Muscle layer of colon (tissue), 2 donors: Measurements from ENCODE around the gene BPIFB1.

Experiments used
- H3K27ac ChIP-seq: one replicate; pipeline ENCODE4 v1.7.0; 2013; ENCODE audit warnings: low read depth, mild to moderate bottlenecking, low read length, moderate library complexity
- H3K27me3 ChIP-seq, 2 donors: one replicate each; pipeline ENCODE4 v1.7.0; 2013; ENCODE audit warnings: low read length in 2 of 2, mild to moderate bottlenecking in 2 of 2; ENCODE audit not compliant: insufficient read depth in 2 of 2, control insufficient read depth in 1 of 2
- H3K36me3 ChIP-seq: one replicate; pipeline ENCODE4 v1.7.0; 2013; ENCODE audit warnings: mild to moderate bottlenecking, low read length; ENCODE audit not compliant: insufficient read depth
- H3K4me1 ChIP-seq: one replicate; pipeline ENCODE4 v1.7.0; 2013; ENCODE audit warnings: mild to moderate bottlenecking, low read length; ENCODE audit not compliant: insufficient read depth
- H3K4me3 ChIP-seq, 2 donors: one replicate each; pipeline ENCODE4 v1.7.0; 2013; ENCODE audit warnings: low read length in 2 of 2, low read depth in 1 of 2, mild to moderate bottlenecking in 1 of 2, moderate library complexity in 1 of 2
- H3K9ac ChIP-seq: one replicate; pipeline ENCODE4 v1.7.0; 2013; ENCODE audit warnings: low read length
- H3K9me3 ChIP-seq: one replicate; pipeline ENCODE4 v1.7.0; 2013; ENCODE audit warnings: mild to moderate bottlenecking, low read length
- donor health status: abdominal sarcoma.
- donor health status: Adenocarcinoma of cecum.

Gene BPIFB1

DNA sequence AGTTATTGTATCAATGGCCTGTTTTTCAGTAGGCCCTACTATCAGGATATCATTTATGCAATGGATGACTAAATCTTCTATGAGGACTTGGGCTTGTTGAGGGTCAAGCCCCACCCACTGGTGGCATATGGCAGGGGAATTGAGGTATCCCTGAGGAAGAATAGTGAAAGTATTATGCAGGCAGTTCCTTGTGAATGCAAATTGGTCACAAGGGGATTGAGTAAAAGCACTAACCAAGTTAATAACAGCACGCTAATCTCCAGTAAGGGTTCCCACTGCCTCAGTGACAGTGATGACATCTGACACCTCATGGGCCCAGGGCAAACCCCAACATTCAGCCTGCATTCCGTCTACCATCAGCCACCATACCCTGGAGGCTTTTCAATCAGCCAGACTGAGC, 32.3 kb upstream of the BPIFB1 start:
- Histone ChIP-seq H3K27me3 (no peaks in the 10 kb centered on the region), H3K36me3 (no peaks in the 10 kb centered on the region), H3K9ac (no peak overlapping the region), H3K4me3 (no peak overlapping the region), H3K9me3 (no peaks in the 10 kb centered on the region), H3K27ac (no peak overlapping the region), H3K4me1 (no peaks in the 10 kb centered on the region)

DNA sequence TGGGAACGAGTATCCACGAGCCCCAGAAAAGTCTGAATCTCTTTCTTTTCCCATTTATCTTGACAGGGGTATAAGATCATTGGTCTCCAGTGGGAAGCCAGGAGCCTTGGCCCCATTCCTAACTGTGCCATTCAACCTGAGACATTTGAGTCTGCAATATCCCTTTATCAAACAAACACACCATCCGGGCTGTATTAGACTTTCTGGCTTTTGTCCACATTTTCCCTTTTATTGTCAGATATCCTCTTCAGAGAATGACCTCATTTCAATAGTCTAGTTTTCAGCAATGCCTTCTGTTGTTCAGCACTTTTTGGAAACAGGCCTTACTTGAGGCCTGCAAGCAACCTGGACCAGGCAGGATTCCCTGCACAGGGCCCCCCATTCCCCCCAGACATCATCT, 31.5 kb upstream of the BPIFB1 start:
- Histone ChIP-seq H3K4me3 (no peak overlapping the region), H3K4me1 (no peaks in the 10 kb centered on the region), H3K27ac (no peak overlapping the region), H3K27me3 (no peaks in the 10 kb centered on the region), H3K9ac (no peak overlapping the region), H3K9me3 (no peaks in the 10 kb centered on the region), H3K36me3 (no peaks in the 10 kb centered on the region)

DNA sequence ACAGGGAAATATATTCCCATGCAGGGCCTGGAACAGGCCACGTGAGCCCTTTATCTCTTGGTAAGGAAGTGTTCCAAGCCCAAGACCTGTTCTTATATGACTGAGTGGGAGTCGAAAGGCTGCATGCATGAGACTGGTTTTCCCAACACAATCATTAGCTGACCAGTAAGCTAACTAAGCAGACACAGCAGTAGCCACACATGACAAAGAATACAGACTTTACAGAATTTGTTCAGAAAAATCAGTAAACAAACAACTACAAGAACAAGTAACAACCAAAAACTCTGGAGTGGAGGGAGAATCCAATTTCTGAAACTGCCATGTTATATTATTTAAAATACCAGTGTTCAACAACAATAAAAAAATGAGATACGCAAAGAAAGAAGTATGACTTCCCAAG, 30.6 kb upstream of the BPIFB1 start:
- H3K36me3 ChIP-seq: no peaks in the 10 kb centered on the region
- H3K9ac ChIP-seq: no peak overlapping the region
- H3K4me1 ChIP-seq: no peaks in the 10 kb centered on the region

GRCh38 chr20:33255005-33255404, 28.0 kb upstream of the BPIFB1 start:
- no peak overlapping the region for H3K4me3 ChIP-seq
- no peaks in the 10 kb centered on the region for H3K9me3 ChIP-seq
- no peaks in the 10 kb centered on the region for H3K4me1 ChIP-seq
- H3K9ac ChIP-seq: no peak overlapping the region
- H3K27me3 ChIP-seq: no peaks in the 10 kb centered on the region
- no peak overlapping the region for H3K27ac ChIP-seq
- no peaks in the 10 kb centered on the region for H3K36me3 ChIP-seq

More for the DNA sequence above, 30.6 kb upstream of the BPIFB1 start:
- no peaks in the 10 kb centered on the region for H3K9me3 ChIP-seq
- H3K4me3 ChIP-seq: no peak overlapping the region
- no peaks in the 10 kb centered on the region for H3K27me3 ChIP-seq
- no peak overlapping the region for H3K27ac ChIP-seq

DNA sequence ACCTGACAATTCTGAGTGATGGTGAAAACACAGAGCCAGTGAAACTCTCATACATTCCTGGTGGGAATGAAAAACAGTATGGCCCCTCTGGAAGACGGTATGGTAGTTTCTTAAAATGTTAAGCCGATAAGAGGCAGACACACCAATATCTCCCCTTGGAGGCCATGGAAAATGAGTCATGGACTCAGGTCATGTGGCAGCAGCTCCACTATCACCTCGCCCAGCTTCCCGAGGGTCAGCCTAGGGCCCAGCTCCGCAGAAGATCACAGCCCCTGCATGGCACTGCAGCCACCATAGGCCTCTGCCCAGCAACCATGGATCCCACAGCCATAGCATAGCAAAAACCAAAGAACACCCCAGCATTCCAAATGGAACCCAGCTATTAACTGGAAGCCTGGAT, 25.8 kb upstream of the BPIFB1 start:
- Histone ChIP-seq H3K27ac (no peak overlapping the region), H3K4me3 (no peak overlapping the region), H3K4me1 (no peaks in the 10 kb centered on the region), H3K36me3 (no peaks in the 10 kb centered on the region), H3K9me3 (no peaks in the 10 kb centered on the region), H3K9ac (no peak overlapping the region), H3K27me3 (peaks cover 0 to 4% of the 10 kb centered on the region in 2 donors)

DNA sequence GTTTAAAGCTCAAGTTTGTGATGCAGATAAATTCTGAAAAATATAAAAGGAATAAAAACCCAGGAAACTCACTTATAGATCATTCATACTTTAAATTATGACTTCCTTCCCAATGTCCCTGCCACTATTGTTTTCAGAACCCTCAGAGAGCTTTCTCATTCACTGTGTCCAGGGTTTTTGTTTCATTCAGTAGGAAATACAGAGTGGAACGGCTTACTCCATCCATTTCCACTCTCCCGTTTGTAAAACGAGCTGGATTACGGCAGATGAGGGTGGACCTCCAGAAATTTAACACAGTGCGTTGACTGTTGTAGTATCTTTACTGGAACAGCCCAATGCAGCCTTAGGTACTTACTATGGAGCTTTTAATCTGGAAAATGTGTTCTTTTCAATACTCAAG, 23.6 kb upstream of the BPIFB1 start:
- Histone ChIP-seq H3K36me3 (no peaks in the 10 kb centered on the region), H3K4me1 (no peaks in the 10 kb centered on the region), H3K27ac (no peak overlapping the region), H3K9me3 (no peaks in the 10 kb centered on the region), H3K4me3 (no peak overlapping the region), H3K27me3 (peaks cover 0 to 4% of the 10 kb centered on the region in 2 donors), H3K9ac (no peak overlapping the region)

- no peaks in the 10 kb centered on the region for H3K36me3 ChIP-seq
- H3K4me1 ChIP-seq: no peaks in the 10 kb centered on the region
- H3K4me3 ChIP-seq: no peak overlapping the region
- no peak overlapping the region for H3K9ac ChIP-seq
- H3K9me3 ChIP-seq: no peaks in the 10 kb centered on the region
- peaks cover 0 to 4% of the 10 kb centered on the region in 2 donors for H3K27me3 ChIP-seq
- no peak overlapping the region for H3K27ac ChIP-seq
These were observed 21.5 kb upstream of the BPIFB1 start for GRCh38 chr20:33261465-33261864.

DNA sequence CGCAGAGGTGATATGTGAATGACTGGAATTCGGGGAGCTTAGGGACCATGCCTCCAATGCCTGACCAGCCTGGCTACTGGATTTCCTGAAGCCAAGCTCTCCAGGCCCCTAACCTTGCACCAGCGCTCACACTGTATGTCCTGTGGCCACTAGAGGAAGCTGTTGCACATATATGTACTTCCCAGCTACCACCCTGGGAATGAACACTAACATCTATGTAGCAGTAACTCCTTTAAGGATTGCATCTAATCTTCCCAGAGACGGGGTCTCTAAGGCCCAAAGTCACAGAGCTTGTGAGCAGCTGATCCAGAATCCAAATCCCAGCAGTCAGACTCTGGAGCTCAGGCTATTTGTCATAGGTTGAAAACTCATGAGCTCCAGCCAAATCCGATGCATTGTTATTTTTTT, 20.4 kb upstream of the BPIFB1 start:
- Histone ChIP-seq H3K27ac (no peak overlapping the region), H3K9me3 (no peaks in the 10 kb centered on the region), H3K27me3 (peaks cover 0 to 4% of the 10 kb centered on the region in 2 donors), H3K36me3 (no peaks in the 10 kb centered on the region), H3K9ac (no peak overlapping the region), H3K4me3 (no peak overlapping the region), H3K4me1 (no peaks in the 10 kb centered on the region)

DNA sequence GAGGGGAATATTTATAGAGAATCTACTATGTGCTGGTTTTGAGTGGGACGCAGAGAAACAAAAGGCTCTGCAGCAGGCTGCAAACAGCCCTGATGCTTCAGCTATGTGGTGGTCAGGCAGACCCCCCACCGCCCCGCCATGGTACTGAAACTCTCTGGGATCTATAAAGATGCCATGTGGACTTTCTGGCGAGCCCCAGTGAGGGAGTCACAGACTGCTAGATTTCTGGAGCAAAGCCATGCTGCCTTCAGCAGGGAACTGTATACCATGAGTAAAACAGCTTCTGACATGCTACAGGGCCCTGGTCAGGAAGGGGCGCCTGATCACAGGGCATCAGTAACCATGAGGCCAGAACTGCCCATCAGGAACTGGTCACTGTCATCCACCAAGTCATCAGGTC, 19.2 kb upstream of the BPIFB1 start:
- H3K27me3 ChIP-seq: peaks cover 0 to 4% of the 10 kb centered on the region in 2 donors
- no peaks in the 10 kb centered on the region for H3K4me1 ChIP-seq
- no peaks in the 10 kb centered on the region for H3K9me3 ChIP-seq
- H3K9ac ChIP-seq: no peak overlapping the region
- no peak overlapping the region for H3K27ac ChIP-seq
- no peak overlapping the region for H3K4me3 ChIP-seq
- no peaks in the 10 kb centered on the region for H3K36me3 ChIP-seq

GRCh38 chr20:33267701-33268100, 15.3 kb upstream of the BPIFB1 start:
- Histone ChIP-seq H3K27ac (no peak overlapping the region), H3K9ac (no peak overlapping the region), H3K27me3 (no peaks in the 10 kb centered on the region)

GRCh38 chr20:33272155-33272873, 10.7 kb upstream of the BPIFB1 start:
- Histone ChIP-seq H3K27ac (no peak overlapping the region), H3K36me3 (no peaks in the 10 kb centered on the region), H3K4me3 (no peak overlapping the region), H3K9me3 (no peaks in the 10 kb centered on the region), H3K4me1 (no peaks in the 10 kb centered on the region), H3K9ac (no peak overlapping the region), H3K27me3 (no peaks in the 10 kb centered on the region)

More at GRCh38 chr20:33267701-33268100, 15.3 kb upstream of the BPIFB1 start:
- H3K9me3 ChIP-seq: no peaks in the 10 kb centered on the region
- no peaks in the 10 kb centered on the region for H3K4me1 ChIP-seq
- H3K4me3 ChIP-seq: no peak overlapping the region
- H3K36me3 ChIP-seq: no peaks in the 10 kb centered on the region

DNA sequence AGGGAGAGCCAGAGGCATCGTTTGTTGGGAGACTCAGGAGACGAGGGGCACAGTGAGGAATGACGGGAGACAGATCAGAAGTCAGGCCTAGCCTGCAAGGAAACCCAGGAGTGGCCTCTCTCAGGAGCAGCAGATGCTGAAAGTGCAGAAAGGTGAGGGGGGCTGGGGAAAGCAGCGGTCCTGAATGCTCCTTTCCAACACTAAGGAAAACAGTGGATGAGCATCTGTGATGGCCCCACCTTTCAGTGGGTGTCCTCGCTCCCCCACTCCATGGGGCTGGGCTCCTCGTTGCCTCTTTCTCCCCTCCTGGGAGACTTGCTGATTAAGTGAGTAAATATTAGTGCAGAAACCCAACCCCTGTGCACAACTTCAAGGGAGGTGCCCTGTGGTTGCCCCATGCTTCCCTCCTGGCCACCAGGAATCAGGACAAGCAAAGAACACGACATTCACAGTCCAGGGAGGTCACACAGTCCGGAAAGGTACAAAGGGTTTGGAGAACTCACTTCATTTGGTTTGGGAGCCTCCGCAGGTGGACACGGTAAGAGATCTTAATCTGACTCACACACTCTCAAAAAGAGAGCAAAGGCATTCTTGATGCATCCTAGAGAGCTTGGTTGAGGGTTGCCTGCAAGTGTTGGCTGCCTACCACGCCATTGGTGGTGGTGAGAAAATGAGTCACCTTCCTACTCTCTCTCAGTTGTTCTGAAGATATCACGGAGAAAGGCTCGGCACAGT, 9.7 kb upstream of the BPIFB1 start:
- Histone ChIP-seq H3K36me3 (no peaks in the 10 kb centered on the region), H3K4me1 (no peaks in the 10 kb centered on the region), H3K4me3 (no peak overlapping the region), H3K27ac (no peak overlapping the region), H3K9me3 (no peaks in the 10 kb centered on the region), H3K27me3 (no peaks in the 10 kb centered on the region), H3K9ac (no peak overlapping the region)
